Measurements from ENCODE around the gene F2RL3. TPM values are rescaled to one million over a fixed set of nuclear protein-coding genes. Genes with fewer than 3 reads are reported as not detected.

Gene F2RL3
- total and polyA plus RNA-seq, 9 of the 15 experiments (the other 6 are each of a cell fraction or from before 2014, with no cell fraction given), result 1.4 to 27.6 (median 11.9) TPM

- peak; percentile 31; the same call in 1 of the 2 replicates for TF ChIP-seq MGA (IDR thresholded peaks at IDR 0.05)
- TF ChIP-seq VEZF1 (CRISPR knock-in tag; IDR thresholded peaks at IDR 0.05), result peak; percentile 35
- TF ChIP-seq ZZZ3 (IDR thresholded peaks at IDR 0.05), result no peak
- TF ChIP-seq ZBTB43 (CRISPR knock-in tag; IDR thresholded peaks at IDR 0.05), result no peak
- TF ChIP-seq POLR2AphosphoS5 (IDR thresholded peaks at IDR 0.05; ENCODE audit: control insufficient read depth, insufficient read depth, low read depth, low read length), result peak; percentile 40; the same call in 1 of the 2 replicates
- TF ChIP-seq ZKSCAN8 (CRISPR knock-in tag; IDR thresholded peaks at IDR 0.05), result no peak
- no peak for TF ChIP-seq HNRNPUL1 (IDR thresholded peaks at IDR 0.05; ENCODE audit: low read length)
These were observed 4.3 kb downstream of the F2RL3 start (continued) for GRCh38 chr19:16892868-16893685.
